Right atrium auricular region (tissue), 2 donors: ENCODE results near the gene PDE11A. TPM values are rescaled to one million over a fixed set of nuclear protein-coding genes. Genes with fewer than 3 reads are reported as not detected.

Experiments used
- DNase-seq: peaks from one replicate; pipeline ENCODE4 v3.0.0-alpha.2; 2019; ENCODE audit warnings: low spot score
- H3K27ac ChIP-seq, 2 donors: fragments of 200-600 bp; sonication (generic); 1 replicate in 1 of 2; 2 replicates in 1 of 2; pipeline ENCODE4 v1.5.1; 2016 to 2019
- H3K27me3 ChIP-seq, 2 donors: fragments of 200-600 bp; sonication (generic); one replicate each; pipeline versions ENCODE4 v1.5.1 to v1.6.0; 2017 to 2019
- H3K36me3 ChIP-seq: fragments of 200-600 bp; sonication (generic); one replicate; pipeline ENCODE4 v1.5.1; 2016
- H3K4me1 ChIP-seq, 2 donors: fragments of 200-600 bp; sonication (generic); one replicate each; pipeline versions ENCODE4 v1.5.1 to v1.6.0; 2017 to 2019
- H3K4me3 ChIP-seq, 2 donors: fragments of 200-600 bp; sonication (generic); 1 replicate in 1 of 2; 2 replicates in 1 of 2; pipeline ENCODE4 v1.5.1; 2017 to 2019; ENCODE audit warnings: mild to moderate bottlenecking in 1 of 2, moderate library complexity in 1 of 2
- H3K9me3 ChIP-seq, 2 donors: fragments of 200-600 bp; sonication (generic); one replicate each; pipeline ENCODE4 v1.5.1; 2019
- total RNA-seq, 2 donors: library from RNA; depleted of rRNA; stranded (reverse); fragments of >200 nt; gene quantifications; one replicate each; pipeline ENCODE4 v1.1.0, GENCODE V29; 2016
- TF ChIP-seq, protein P1 (sequence below), 2 donors: fragments of 200-600 bp; sonication (generic); IDR thresholded peaks; one replicate each; pipeline ENCODE4 v1.5.1; 2019; ENCODE audit warnings: antibody characterized with exemption in 2 of 2

PDE11A gene
- total RNA-seq, 2 donors from 2014 or later, result 1.2 TPM; not detected in 1

DNA sequence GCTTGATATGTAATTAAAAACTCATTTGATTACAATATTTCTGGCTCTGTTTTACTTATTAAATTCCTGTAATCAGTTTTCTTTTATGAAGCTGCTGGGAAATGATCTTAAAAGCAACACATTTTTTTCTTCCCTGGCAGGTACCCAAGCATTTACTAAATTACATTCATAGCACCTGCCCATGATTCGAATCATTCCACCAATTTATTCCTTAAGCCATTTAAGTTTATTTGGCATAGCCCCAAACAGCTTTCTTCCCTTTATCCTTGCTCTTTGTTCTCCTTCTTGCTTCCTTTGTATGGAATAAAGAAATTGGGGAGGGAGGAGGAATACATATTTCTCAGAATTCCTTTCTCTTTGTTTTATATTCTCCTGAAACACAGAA is 438.7 kb downstream of the PDE11A start:
- DNase-seq, result no peak
- TF ChIP-seq, protein P1, sequence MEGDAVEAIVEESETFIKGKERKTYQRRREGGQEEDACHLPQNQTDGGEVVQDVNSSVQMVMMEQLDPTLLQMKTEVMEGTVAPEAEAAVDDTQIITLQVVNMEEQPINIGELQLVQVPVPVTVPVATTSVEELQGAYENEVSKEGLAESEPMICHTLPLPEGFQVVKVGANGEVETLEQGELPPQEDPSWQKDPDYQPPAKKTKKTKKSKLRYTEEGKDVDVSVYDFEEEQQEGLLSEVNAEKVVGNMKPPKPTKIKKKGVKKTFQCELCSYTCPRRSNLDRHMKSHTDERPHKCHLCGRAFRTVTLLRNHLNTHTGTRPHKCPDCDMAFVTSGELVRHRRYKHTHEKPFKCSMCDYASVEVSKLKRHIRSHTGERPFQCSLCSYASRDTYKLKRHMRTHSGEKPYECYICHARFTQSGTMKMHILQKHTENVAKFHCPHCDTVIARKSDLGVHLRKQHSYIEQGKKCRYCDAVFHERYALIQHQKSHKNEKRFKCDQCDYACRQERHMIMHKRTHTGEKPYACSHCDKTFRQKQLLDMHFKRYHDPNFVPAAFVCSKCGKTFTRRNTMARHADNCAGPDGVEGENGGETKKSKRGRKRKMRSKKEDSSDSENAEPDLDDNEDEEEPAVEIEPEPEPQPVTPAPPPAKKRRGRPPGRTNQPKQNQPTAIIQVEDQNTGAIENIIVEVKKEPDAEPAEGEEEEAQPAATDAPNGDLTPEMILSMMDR (IDR thresholded peaks at IDR 0.05), result no peak
- Histone ChIP-seq H3K27ac (peak overlapping the region in 1 of 2 donors; percentile 26), H3K4me1 (no peaks in the 10 kb centered on the region), H3K27me3 (no peaks in the 10 kb centered on the region), H3K36me3 (no peaks in the 10 kb centered on the region), H3K9me3 (no peaks in the 10 kb centered on the region), H3K4me3 (peak overlapping the region; percentile 24 to 33)

DNA sequence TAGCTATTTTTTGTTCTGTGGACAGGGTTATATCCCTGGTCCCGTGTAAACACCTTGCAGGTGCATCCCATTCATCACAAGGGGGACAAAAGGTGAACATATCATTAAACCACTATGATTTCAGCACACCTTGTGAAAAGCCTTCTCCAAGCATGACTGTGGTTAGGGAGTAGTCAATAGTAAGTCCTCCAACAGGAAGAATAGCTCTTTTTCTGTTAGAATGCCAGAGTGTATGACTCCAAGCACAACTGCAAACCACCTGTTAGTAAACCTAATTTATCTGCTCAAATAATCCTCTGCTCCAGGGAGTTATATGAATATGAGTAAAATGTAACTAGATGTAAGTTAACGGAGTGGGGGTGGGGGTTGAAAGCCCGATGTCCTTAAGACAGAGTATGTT is 439.5 kb downstream of the PDE11A start:
- H3K9me3 ChIP-seq, result no peaks in the 10 kb centered on the region
- no peak overlapping the region for H3K27ac ChIP-seq
- no peaks in the 10 kb centered on the region for H3K36me3 ChIP-seq
- H3K4me1 ChIP-seq, result no peaks in the 10 kb centered on the region
- TF ChIP-seq, protein P1 (IDR thresholded peaks at IDR 0.05), result no peak
- no peaks in the 10 kb centered on the region for H3K27me3 ChIP-seq
- DNase-seq, result no peak
- no peak overlapping the region for H3K4me3 ChIP-seq

DNA sequence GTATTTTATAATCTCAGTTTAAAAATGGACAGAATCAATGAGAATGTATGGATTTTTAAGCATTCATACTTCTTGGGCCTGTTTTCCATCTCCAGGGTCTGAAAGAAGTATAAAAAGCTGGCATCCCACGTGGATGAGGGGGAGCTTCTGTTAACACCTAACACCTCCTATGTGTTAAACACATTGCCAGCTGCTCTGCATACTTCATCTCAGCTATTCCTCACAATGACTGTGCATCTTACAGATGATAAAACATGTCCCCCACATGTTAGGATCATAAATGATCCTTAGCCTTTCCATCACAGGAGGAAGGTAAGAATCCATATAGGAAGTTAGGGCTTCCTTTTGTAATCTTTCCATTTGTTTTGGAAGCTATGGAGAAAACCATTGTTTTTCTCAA is 440.9 kb downstream of the PDE11A start:
- H3K4me3 ChIP-seq, result no peak overlapping the region
- no peak overlapping the region for H3K27ac ChIP-seq
- H3K9me3 ChIP-seq, result no peaks in the 10 kb centered on the region
- no peaks in the 10 kb centered on the region for H3K27me3 ChIP-seq
- no peaks in the 10 kb centered on the region for H3K36me3 ChIP-seq
- DNase-seq, result no peak
- H3K4me1 ChIP-seq, result no peaks in the 10 kb centered on the region
- TF ChIP-seq, protein P1 (IDR thresholded peaks at IDR 0.05), result no peak

DNA sequence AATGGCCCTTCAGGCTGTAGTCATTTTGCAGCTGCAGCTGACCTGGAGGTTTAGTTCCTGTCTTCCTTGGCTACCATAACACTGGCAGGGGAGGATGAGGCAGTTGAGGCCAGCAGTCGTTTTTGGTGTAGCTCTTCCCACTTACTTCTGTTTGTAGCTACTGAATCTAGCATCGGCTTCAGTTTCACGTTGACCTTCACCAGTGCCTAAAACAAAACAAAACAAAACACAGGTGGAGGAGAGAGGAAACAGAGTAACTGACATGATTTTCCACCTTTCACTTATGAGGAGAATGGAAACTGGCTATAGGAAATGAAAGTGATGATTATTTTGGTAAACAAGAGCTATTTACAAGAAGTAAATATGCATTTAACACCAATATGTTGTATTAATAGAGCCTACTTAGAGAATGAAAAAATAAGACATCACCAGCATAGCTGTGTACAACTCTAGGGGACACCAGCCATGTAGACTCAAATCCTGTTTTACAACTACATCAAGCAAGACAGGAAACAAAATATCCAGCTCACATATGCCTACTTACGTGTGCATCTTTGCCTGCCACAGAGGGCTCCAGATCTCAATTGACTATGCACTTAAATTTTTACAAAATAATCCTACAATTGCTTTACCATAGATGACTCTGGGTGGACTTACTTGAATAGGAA is 443.1 kb downstream of the PDE11A start:
- Histone ChIP-seq H3K27ac (no peak overlapping the region), H3K27me3 (no peaks in the 10 kb centered on the region), H3K9me3 (no peaks in the 10 kb centered on the region), H3K4me1 (no peaks in the 10 kb centered on the region), H3K36me3 (no peaks in the 10 kb centered on the region), H3K4me3 (no peak overlapping the region)
- TF ChIP-seq, protein P1 (IDR thresholded peaks at IDR 0.05), result no peak
- no peak for DNase-seq

DNA sequence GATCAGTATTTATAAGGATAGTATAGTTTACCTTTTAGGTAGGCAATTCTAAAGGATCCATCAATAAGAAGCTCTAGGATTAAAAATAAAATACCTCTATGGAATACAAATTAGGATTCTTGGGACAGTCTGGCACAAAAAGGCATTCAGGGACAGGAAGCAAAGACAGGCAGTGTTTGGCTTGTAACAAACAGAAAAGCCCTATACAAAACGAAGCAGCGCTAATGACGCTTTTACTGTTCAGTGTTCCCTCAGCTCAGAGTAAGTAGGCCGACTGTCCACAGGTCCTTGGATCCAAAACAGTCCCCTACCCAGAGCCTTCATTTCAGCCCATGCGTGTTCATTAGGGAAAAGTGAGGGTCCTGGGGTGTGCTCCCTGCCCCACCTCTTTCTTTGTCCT is 443.7 kb downstream of the PDE11A start:
- TF ChIP-seq, protein P1 (IDR thresholded peaks at IDR 0.05), result no peak
- H3K27ac ChIP-seq, result no peak overlapping the region
- no peak for DNase-seq
- H3K9me3 ChIP-seq, result no peaks in the 10 kb centered on the region
- H3K36me3 ChIP-seq, result no peaks in the 10 kb centered on the region
- no peak overlapping the region for H3K4me3 ChIP-seq
- no peaks in the 10 kb centered on the region for H3K4me1 ChIP-seq
- H3K27me3 ChIP-seq, result no peaks in the 10 kb centered on the region
